Activated CD8-positive, alpha-beta memory T cell treated with anti-CD3 and anti-CD28 coated beads, Interleukin-2, amount 50 U/mL, for 1 hour (primary cell): Measurements from ENCODE around the gene ATOSA.

Experiments
- DNase-seq: peaks from one replicate; pipeline ENCODE4 v3.0.0-alpha.2; 2020; ENCODE audit errors: extremely low read depth

Gene ATOSA

GRCh38 chr15:52652984-52653383 is 26.2 kb downstream of the ATOSA start:
- no peak for DNase-seq

GRCh38 chr15:52652286-52652685 is 26.9 kb downstream of the ATOSA start:
- no peak for DNase-seq

GRCh38 chr15:52651868-52652267 is 27.3 kb downstream of the ATOSA start:
- DNase-seq = no peak

GRCh38 chr15:52651114-52651513 is 28.1 kb downstream of the ATOSA start:
- no peak for DNase-seq

GRCh38 chr15:52649686-52650085 is 29.5 kb downstream of the ATOSA start:
- no peak for DNase-seq

GRCh38 chr15:52645916-52646315 is 33.3 kb downstream of the ATOSA start:
- no peak for DNase-seq

GRCh38 chr15:52642386-52643361 is 36.5 kb downstream of the ATOSA start:
- no peak for DNase-seq

- DNase-seq = no peak
These were observed 42.7 kb downstream of the ATOSA start for GRCh38 chr15:52636459-52636858.

GRCh38 chr15:52635908-52636307 is 43.3 kb downstream of the ATOSA start:
- DNase-seq = no peak
